HFF-Myc (cell line): Measurements from ENCODE around the gene UBASH3A.

Experiments used
- DNase-seq: peaks from one replicate; pipeline ENCODE4 v3.0.0-alpha.2; 2011; ENCODE audit warnings: low read depth; ENCODE audit errors: extremely low read depth
- H3K4me3 ChIP-seq: replicated peaks from 2 replicates; pipeline ENCODE4 v1.5.1; 2011; ENCODE audit warnings: low read depth, mild to moderate bottlenecking, control low read depth, low read length
- TF ChIP-seq, protein P1 (sequence below): IDR thresholded peaks from 2 replicates; pipeline ENCODE4 v1.5.1; 2012; ENCODE audit warnings: mild to moderate bottlenecking, low read depth, low read length, control low read depth; ENCODE audit errors: missing control alignments

Gene UBASH3A

DNA sequence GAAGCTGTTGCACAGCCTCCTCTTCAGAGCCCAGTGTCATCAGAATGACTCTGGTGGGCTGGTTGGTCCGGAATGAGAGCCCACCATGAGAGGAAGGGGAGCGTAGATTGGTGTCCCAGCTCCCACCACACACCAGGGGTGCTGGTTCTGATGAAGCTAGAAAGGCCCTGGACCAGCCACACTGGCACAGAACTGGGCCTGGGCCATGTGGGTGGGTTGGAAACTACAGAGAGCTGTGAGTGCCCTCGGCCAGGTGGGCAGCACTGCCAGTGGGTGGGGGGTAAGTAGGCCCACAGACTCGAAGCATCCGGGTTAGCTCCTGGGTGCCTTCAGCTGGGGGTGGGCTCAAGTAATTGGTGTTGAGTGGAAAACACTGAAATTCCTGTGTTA is 25.8 kb upstream of the UBASH3A start:
- DNase-seq, result no peak
- TF ChIP-seq, protein P1, sequence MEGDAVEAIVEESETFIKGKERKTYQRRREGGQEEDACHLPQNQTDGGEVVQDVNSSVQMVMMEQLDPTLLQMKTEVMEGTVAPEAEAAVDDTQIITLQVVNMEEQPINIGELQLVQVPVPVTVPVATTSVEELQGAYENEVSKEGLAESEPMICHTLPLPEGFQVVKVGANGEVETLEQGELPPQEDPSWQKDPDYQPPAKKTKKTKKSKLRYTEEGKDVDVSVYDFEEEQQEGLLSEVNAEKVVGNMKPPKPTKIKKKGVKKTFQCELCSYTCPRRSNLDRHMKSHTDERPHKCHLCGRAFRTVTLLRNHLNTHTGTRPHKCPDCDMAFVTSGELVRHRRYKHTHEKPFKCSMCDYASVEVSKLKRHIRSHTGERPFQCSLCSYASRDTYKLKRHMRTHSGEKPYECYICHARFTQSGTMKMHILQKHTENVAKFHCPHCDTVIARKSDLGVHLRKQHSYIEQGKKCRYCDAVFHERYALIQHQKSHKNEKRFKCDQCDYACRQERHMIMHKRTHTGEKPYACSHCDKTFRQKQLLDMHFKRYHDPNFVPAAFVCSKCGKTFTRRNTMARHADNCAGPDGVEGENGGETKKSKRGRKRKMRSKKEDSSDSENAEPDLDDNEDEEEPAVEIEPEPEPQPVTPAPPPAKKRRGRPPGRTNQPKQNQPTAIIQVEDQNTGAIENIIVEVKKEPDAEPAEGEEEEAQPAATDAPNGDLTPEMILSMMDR, result no peak
- H3K4me3 ChIP-seq, result no peak overlapping the region

DNA sequence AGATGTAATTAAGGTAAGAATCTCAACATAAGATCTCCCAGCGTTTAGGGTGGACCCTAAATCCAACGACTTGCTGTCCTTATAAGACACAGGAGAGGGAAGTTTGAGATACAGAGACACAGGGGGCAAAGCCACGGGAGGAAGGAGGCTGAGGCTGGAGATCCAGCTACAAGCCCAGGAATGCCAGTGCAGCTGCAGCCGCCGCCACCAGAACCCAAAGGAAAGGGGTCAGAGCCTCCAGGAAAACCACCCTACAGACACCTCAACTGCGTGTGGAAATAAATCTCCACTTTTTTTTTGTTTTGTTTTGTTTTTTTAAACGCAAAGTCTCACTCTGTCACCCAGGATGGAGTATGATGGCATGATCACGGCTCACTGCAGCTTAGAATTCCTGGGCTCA is 25.3 kb upstream of the UBASH3A start:
- DNase-seq, result no peak
- H3K4me3 ChIP-seq, result no peak overlapping the region
- TF ChIP-seq, protein P1, result no peak

DNA sequence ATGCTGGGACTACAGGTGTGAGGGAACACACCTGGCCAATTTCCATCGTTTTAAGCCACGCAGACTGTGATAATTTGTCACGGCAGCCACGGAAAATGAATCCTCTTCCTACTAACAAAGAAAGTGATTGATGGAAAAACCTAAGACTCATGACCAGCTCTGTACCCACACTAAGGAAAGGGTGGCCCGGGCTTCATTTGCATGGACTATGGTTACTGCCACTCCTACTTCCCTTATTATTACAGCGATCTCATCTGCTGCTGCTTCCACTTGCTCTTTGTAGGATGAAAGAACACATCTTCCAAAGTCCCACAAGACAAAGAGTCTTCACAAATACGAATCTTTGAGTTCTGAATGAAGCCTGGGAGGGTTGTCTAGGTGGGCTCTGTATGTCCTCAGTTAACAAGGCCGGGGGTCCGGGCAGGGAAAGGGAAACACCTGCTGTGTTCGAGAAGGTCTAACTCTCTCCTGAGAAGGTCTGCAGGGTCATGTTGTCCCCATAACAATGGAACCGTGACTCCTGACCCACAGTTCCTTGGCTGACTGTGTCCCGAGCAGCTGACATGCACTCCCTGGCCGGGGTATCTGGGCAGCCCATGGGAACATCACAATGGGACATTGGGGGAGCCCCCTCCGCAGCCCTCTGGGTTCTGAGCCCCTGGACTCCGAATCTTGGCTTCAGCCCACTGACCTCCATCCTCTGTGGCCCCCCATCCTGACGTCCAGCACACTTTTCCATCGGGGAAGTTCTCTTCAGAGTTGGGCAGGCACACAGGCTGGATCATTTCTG is 24.1 kb upstream of the UBASH3A start:
- TF ChIP-seq, protein P1, result no peak
- H3K4me3 ChIP-seq, result no peak overlapping the region
- DNase-seq, result no peak

DNA sequence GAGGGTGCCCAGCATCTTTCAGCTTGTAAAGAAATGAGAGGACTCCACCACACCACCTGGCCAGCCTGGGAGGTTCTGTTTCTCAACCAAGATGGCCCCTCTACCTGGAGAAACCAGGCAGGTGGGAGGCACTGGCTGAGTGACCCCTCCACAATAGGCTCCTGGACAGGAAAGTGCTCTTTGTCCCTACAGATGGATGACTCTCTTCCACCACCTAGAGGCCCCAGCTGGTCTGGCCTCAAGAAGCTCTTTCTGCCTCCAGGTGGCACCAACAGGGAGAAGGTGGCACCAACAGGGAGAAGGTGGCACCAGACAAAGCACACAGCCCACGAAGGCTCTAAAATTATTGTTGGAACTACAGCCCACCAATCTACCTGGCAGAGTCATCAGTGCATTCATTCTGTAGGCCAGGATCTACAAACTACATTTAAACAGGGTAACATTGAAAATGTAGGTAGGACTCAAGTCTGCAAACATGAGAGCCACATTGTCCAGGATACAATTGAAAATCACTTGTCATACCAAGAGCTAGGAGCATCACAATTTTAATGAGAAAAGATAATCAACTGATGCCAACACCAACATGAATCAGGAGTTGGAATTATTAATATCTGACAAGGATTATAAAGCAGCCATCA is 22.2 kb upstream of the UBASH3A start:
- no peak overlapping the region for H3K4me3 ChIP-seq
- no peak for DNase-seq
- TF ChIP-seq, protein P1, result peak; percentile 68

DNA sequence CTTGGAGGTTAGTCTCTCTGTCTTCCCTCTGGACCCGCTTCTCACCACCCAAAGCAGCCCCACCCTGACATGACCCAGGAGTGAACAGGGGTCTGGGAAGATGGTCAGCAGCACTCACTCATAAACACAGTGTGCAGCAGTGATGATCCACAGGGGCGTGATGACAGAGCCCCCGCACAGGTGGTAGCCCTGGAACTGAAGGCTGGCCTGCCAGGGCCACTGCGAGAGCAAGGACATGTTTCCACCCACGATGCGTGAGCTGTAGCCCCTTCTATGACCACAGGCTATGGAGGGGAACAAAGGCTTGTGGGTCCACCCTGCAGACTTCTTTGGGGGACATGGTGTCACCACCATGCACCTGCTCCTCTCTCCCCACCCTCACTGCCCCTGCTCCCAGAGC is 20.8 kb upstream of the UBASH3A start:
- no peak for DNase-seq
- no peak overlapping the region for H3K4me3 ChIP-seq
- TF ChIP-seq, protein P1, result no peak

DNA sequence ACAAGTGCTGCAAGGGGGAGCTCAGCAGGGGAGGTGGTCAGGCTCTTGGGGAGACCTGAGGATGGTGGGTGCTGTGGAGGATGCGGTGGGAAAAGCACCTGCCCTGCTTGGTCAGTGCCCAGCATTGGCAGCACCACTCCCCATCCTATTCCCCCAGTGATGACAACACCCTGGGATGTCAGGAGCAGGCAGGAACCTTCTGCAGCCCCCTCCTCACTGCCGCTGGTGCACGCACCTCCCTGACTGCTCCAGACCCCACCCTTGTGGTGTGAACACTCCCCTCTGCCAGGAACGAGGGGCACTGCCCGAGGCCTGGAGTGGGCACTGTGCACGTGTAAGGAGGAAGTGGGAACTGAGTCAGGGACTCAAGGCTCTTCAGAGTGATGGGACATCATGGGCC is 20.4 kb upstream of the UBASH3A start:
- H3K4me3 ChIP-seq, result no peak overlapping the region
- no peak for DNase-seq
- TF ChIP-seq, protein P1, result no peak
